Calu3 (cell line): ENCODE data around the gene JMJD4. TPM values are rescaled to one million over a fixed set of nuclear protein-coding genes. Genes with fewer than 3 reads are reported as not detected.

Experiments
- BruUV-seq: library from RNA; stranded (reverse); fragments of 400-500 nt; replicated peaks from 2 replicates; lab custom pipeline; 2021; lab: Mats Ljungman, UMichigan
- CTCF ChIA-PET: fragments of 300-600 bp; sonication (Branson Sonifier 250); formaldehyde crosslinking; loops from one replicate; lab custom pipeline; 2022; ENCODE audit warnings: antibody characterized with exemption; lab: Charles Lee
- DNase-seq: peaks from one replicate; pipeline ENCODE4 v3.0.0; 2022
- H3K27ac Mint-ChIP-seq: one replicate; pipeline ENCODE4 v1.8.0; 2022; ENCODE audit warnings: mixed read lengths; ENCODE audit not compliant: unreplicated experiment
- H3K27me3 Mint-ChIP-seq: one replicate; pipeline ENCODE4 v1.8.0; 2022; ENCODE audit warnings: mixed read lengths; ENCODE audit not compliant: unreplicated experiment
- H3K36me3 Mint-ChIP-seq: one replicate; pipeline ENCODE4 v1.8.0; 2022; ENCODE audit warnings: mild to moderate bottlenecking, moderate library complexity, mixed read lengths; ENCODE audit not compliant: insufficient read depth, unreplicated experiment
- H3K4me1 Mint-ChIP-seq: one replicate; pipeline ENCODE4 v1.8.0; 2022; ENCODE audit warnings: mild to moderate bottlenecking, low read depth, mixed read lengths; ENCODE audit not compliant: unreplicated experiment
- H3K4me3 Mint-ChIP-seq: one replicate; pipeline ENCODE4 v1.8.0; 2022; ENCODE audit warnings: mild to moderate bottlenecking, low read depth, moderate library complexity, mixed read lengths; ENCODE audit not compliant: unreplicated experiment
- H3K9me3 Mint-ChIP-seq: one replicate; pipeline ENCODE4 v1.8.0; 2022; ENCODE audit warnings: low read depth, mixed read lengths; ENCODE audit not compliant: unreplicated experiment
- CTCF ChIP-seq: fragments of 200-600 bp; IDR thresholded peaks from one replicate; pipeline ENCODE4 v1.8.0; 2022; ENCODE audit warnings: antibody characterized with exemption; ENCODE audit not compliant: unreplicated experiment
- intact Hi-C: fragments of 100-400 bp; cut with micrococcal nuclease; formaldehyde crosslinking; loops from one replicate; pipeline ENCODE4 v1.10.0; 2022; ENCODE audit not compliant: unreplicated experiment
- total RNA-seq: library from RNA; stranded (reverse); gene quantifications from 2 replicates; pipeline ENCODE4 v1.2.3, GENCODE V29; 2022

JMJD4 gene
- total RNA-seq, 1 experiment from 2014 or later, result 37.8 TPM

GRCh38 chr1:227777646-227778045 is 42.5 kb upstream of the JMJD4 start:
- Mint-ChIP-seq H3K27me3 (no peaks in the 10 kb centered on the region), H3K36me3 (peaks cover 4% of the 10 kb centered on the region), H3K27ac (no peak overlapping the region), H3K9me3 (no peaks in the 10 kb centered on the region), H3K4me3 (no peak overlapping the region), H3K4me1 (no peaks in the 10 kb centered on the region)
- intact Hi-C loops, result no loop called here
- no TSS peak for BruUV-seq
- CTCF ChIA-PET, result no interaction called here
- TF ChIP-seq CTCF, result no peak
- no peak for DNase-seq

- no peaks in the 10 kb centered on the region for H3K9me3 Mint-ChIP-seq
- TF ChIP-seq CTCF, result no peak
- no peak for DNase-seq
- no TSS peak for BruUV-seq
- intact Hi-C loops, result no loop called here
- no peaks in the 10 kb centered on the region for H3K27me3 Mint-ChIP-seq
- no peak overlapping the region for H3K4me3 Mint-ChIP-seq
- CTCF ChIA-PET, result no interaction called here
- no peaks in the 10 kb centered on the region for H3K4me1 Mint-ChIP-seq
- H3K27ac Mint-ChIP-seq, result no peak overlapping the region
- H3K36me3 Mint-ChIP-seq, result peaks cover 2% of the 10 kb centered on the region
Measured at GRCh38 chr1:227777156-227777555, 42.1 kb upstream of the JMJD4 start.

- Mint-ChIP-seq H3K36me3 (no peaks in the 10 kb centered on the region), H3K4me1 (no peaks in the 10 kb centered on the region), H3K4me3 (no peak overlapping the region), H3K27ac (no peak overlapping the region), H3K27me3 (no peaks in the 10 kb centered on the region), H3K9me3 (no peaks in the 10 kb centered on the region)
- no TSS peak for BruUV-seq
- no peak for DNase-seq
- intact Hi-C loops, result no loop called here
- CTCF ChIA-PET, result no interaction called here
- no peak for TF ChIP-seq CTCF
Measured at GRCh38 chr1:227776331-227776771, 41.2 kb upstream of the JMJD4 start.

GRCh38 chr1:227775841-227776240 is 40.7 kb upstream of the JMJD4 start:
- CTCF ChIA-PET, result no interaction called here

More at GRCh38 chr1:227775841-227776240, 40.7 kb upstream of the JMJD4 start:
- Mint-ChIP-seq H3K27ac (no peak overlapping the region), H3K36me3 (no peaks in the 10 kb centered on the region), H3K27me3 (no peaks in the 10 kb centered on the region), H3K4me1 (no peaks in the 10 kb centered on the region), H3K4me3 (no peak overlapping the region), H3K9me3 (no peaks in the 10 kb centered on the region)
- no TSS peak for BruUV-seq
- intact Hi-C loops, result no loop called here
- no peak for TF ChIP-seq CTCF
- no peak for DNase-seq
